NCI-H1930 (cell line): ENCODE data around the gene CTSC.
"Not testable (repeated sequence)": the region's sequence is repeated elsewhere in the genome, so short reads cannot be mapped to it uniquely, and the experiment has no call there.

ENCODE experiments used
- DNase-seq, 2 experiments: peaks; one replicate each; lab custom pipeline; 2025; lab: John Stamatoyannopoulos, UW

CTSC gene

GRCh38 chr11:88352139-88352538 lies 14.6 kb upstream of the CTSC start:
- DNase-seq: no peak

- no peak for DNase-seq
Observed at GRCh38 chr11:88348870-88349269, 11.3 kb upstream of the CTSC start.

- DNase-seq: no peak
Observed at GRCh38 chr11:88345949-88346348, 8.4 kb upstream of the CTSC start.

- DNase-seq: no peak
Observed at GRCh38 chr11:88345408-88345807, 7.9 kb upstream of the CTSC start.

GRCh38 chr11:88344869-88345268 lies 7.3 kb upstream of the CTSC start:
- DNase-seq: no peak

- no peak for DNase-seq
Observed at GRCh38 chr11:88341522-88342251, 4.2 kb upstream of the CTSC start.

- DNase-seq: no peak
Observed at GRCh38 chr11:88340366-88340935, 2.9 kb upstream of the CTSC start.

GRCh38 chr11:88337987-88338668 lies 592 bp upstream of the CTSC start:
- DNase-seq: no peak

GRCh38 chr11:88335284-88335683 lies 2.3 kb downstream of the CTSC start:
- no peak for DNase-seq

- no peak for DNase-seq
Observed at GRCh38 chr11:88333862-88334261, 3.7 kb downstream of the CTSC start.

GRCh38 chr11:88332851-88333250 lies 4.7 kb downstream of the CTSC start:
- no peak for DNase-seq

- DNase-seq: no peak
Observed at GRCh38 chr11:88330826-88331428, 6.6 kb downstream of the CTSC start.

GRCh38 chr11:88329563-88330250 lies 7.8 kb downstream of the CTSC start:
- no peak for DNase-seq

GRCh38 chr11:88327462-88328143 lies 9.9 kb downstream of the CTSC start:
- DNase-seq: no peak

- DNase-seq: no peak
Observed at GRCh38 chr11:88327061-88327460, 10.5 kb downstream of the CTSC start.

GRCh38 chr11:88326099-88326498 lies 11.4 kb downstream of the CTSC start:
- no peak for DNase-seq

GRCh38 chr11:88324562-88325345 lies 12.8 kb downstream of the CTSC start:
- DNase-seq: no peak

GRCh38 chr11:88322881-88323280 lies 14.7 kb downstream of the CTSC start:
- DNase-seq: not testable (repeated sequence)

GRCh38 chr11:88321412-88321811 lies 16.1 kb downstream of the CTSC start:
- DNase-seq: not testable (repeated sequence)

- DNase-seq: no peak
Observed at GRCh38 chr11:88320149-88320559, 17.4 kb downstream of the CTSC start.

- no peak for DNase-seq
Observed at GRCh38 chr11:88318017-88318416, 19.5 kb downstream of the CTSC start.
